Loucy (cell line): Measurements from ENCODE around the gene CIAO3.

Source experiments
- CTCF ChIP-seq: fragments of 200-600 bp; sonication (generic); conservative IDR thresholded peaks from 2 replicates; pipeline ENCODE4 v1.5.1; 2014; ENCODE audit warnings: mild to moderate bottlenecking, antibody characterized with exemption, low read length
- EZH2phosphoT487 ChIP-seq: fragments of 200-600 bp; IDR thresholded peaks from 2 replicates; pipeline ENCODE4 v1.6.1; 2018; ENCODE audit warnings: antibody characterized with exemption, mild to moderate bottlenecking, moderate library complexity, borderline replicate concordance

DNA sequence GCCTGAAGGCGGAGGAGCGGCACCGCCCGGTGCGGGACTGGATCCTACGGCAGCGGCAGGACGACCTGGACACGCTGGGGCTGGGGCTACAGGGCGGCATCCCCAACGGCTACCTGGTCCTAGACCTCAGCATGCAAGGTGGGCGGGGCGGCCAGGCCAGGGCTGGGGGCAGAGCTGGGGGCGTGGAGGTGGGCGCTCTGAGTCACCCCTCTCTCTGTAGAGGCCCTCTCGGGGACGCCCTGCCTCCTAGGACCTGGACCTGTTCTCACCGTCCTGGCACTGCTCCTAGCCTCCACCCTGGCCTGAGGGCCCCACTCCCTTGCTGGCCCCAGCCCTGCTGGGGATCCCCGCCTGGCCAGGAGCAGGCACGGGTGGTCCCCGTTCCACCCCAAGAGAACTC lies 27.6 kb upstream of the CIAO3 start:
- TF ChIP-seq CTCF = no peak
- TF ChIP-seq EZH2phosphoT487 = no peak
